NCI-H524 (cell line): ENCODE measurements around the gene MICAL3.
"Not testable (repeated sequence)": the region's sequence is repeated elsewhere in the genome, so short reads cannot be mapped to it uniquely, and the experiment has no call there.

Experiments used
- DNase-seq, 2 experiments: peaks; one replicate each; lab custom pipeline; 2025; lab: John Stamatoyannopoulos, UW

The MICAL3 gene

DNA sequence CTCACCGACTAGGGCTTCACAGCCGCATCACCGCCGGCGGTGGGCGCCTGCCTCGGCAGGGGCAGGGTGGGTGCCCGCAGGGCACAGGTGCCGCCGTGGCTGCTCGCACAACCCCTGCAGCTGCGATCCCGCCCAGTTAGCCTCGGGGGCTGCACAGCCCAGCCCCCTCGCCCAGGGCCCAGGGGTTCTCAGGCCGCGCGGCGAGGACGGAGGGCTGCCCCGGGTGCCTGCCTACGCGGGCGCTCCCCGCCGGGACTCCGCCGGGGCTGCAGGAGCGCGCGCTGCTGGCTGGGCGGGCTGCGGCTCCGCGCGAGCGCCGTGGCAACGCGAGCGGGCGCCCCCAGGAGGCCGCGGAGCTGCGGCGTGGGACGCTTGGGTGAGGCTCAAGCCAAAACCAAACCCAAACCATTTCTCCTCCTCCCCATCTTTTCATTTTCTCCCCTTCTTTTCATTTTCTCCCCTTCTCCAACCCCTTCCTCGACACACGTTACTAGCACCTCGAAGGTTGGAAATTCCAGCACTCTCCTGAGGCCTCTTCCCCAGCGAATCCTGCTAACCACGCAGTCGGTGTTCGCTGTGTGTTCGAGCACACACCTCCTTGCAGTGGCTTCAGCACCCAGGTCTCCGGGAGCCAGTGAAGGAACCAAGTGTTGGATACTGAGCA, at the start of gene MICAL3:
MICAL3 (minus strand) TSS at position 286 of the 664 bp plus-strand sequence. CDS start 117,749 bp downstream, outside the sequence.
- peak; percentile 50 to 71 for DNase-seq

GRCh38 chr22:18073927-18074326, 49.6 kb upstream of the MICAL3 start:
- not testable (repeated sequence) for DNase-seq

GRCh38 chr22:18073467-18073866, 49.1 kb upstream of the MICAL3 start:
- no peak for DNase-seq

DNA sequence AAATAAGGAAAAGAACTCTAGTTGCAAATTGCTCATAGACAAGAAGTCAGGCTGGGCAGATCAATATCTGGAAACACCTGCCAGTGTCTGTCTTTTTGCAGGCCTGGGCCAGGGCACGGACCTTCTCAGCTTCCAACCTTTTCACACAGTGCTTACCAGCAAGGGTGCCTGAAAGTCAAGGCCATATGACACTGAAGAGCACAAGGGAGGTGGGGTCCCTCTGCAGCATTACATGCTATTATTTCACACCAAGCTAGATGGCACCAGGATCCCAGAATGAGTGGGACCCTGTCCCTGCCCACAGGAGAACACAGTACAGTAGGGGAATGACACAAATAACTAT, 47.6 kb upstream of the MICAL3 start:
- DNase-seq = peak in 1 of 2 experiments; percentile 63

GRCh38 chr22:18071307-18071967, 47.1 kb upstream of the MICAL3 start:
- peak in 1 of 2 experiments; percentile 37 for DNase-seq

- no peak for DNase-seq
Measured at GRCh38 chr22:18070556-18071306, 46.4 kb upstream of the MICAL3 start.

DNA sequence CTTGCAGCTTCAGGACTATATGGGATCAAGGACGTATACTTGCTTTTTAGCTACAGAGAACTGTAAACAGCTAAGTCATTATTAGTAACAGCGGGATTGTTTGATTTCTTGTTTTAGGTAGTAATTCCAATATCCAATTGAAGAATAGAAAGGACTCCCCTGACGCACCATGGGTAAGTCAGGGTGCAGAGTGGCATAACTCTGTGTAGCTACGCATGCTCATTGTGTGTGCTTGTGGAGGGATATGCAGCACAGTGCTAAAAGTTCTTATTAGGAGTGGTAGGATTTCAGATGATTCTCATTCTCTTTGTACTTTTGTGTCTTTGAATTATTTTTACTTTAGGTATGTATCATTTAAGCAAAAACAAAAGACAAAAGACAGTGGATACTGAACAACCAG, 45.7 kb upstream of the MICAL3 start:
- no peak for DNase-seq

DNA sequence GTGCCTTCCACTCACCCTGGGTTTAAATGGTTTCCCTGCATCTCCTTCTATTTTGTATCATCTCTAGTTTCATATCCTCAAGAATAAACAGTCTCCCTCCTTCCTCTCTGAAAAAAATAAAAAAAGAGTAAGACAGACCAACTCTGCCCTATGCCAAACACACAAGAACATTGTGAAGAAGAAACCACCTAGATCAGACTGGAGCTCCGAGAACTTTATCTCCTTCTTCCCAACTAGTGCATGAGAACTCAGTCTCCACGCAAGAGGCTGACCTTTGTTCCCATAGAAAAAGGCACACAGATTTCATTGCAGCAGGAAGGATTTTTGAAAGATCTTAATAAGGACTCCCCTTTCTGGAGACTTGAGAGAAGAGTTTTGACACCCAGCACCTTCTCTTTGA, 44.7 kb upstream of the MICAL3 start:
- no peak for DNase-seq

DNA sequence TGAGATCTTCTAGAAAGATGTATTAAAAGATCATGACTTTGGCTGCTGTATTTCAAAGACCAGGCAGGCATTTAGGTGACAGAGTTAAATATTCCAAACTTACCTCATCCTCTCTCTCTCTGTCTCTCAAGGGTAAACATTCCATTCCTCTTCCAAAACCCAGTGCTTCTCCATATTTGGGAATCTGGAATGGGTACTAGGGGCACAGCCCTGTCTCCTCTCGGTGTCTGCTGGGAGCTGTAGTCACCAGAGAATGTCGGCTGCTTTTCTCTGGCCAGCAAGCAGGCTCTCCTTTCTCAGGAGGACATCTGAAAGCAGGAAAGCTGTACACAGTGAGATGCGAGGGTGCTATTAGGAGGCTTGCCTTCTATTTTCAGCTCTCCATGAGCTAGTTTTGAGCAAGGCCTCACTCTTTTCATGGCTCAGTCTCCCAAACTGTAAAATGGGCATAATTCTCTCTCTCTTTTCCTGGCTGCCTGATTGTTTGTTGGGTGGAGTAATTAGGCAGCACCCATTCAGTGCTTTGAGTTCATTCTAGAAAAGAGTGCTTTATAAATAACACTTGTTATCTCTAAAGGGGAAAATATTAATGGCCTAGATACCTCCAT, 44.1 kb upstream of the MICAL3 start:
- DNase-seq = no peak

- no peak for DNase-seq
Measured at GRCh38 chr22:18067548-18068341, 43.4 kb upstream of the MICAL3 start.

DNA sequence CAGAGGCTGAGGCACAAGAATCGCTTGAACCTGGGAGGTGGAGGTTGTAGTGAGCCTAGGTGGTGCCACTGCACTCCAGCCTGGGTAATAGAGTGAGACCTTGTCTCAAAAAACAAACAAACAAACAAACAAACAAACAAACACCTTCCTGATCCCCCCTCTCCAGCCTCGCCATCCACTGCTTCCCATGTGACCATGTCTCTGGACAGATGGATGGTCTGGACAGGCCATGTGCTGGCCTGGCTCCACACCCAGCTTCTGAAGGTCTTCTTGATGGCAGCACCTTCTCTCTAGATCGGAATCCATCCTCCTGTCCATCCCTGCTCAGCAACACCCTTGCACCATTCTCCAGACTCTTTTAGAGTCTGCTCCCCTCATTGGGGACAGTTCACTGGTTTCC, 42.8 kb upstream of the MICAL3 start:
- DNase-seq = no peak

- no peak for DNase-seq
Measured at GRCh38 chr22:18066181-18066859, 42.0 kb upstream of the MICAL3 start.

DNA sequence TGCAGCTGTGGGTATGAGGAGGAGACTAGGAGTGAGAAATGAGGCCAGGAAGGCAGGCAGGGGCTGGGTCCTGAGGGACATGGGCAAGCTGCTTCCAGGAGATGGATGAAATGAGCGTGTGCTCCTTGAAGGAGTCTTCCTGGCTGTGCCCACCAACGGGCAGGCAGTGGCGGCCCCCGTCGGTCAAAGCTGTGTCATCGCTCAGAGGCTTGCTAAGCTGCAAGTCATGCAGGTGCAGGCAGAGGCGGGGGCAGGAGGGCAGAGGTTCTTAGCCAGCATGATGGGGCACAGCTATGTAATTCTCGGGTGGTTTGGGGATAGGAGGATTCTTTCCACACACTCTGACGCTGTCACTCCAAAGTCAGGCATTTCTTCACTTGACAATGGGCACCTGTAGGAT, 40.9 kb upstream of the MICAL3 start:
- DNase-seq = peak in 1 of 2 experiments; percentile 61

- no peak for DNase-seq
Measured at GRCh38 chr22:18064636-18065035, 40.3 kb upstream of the MICAL3 start.

DNA sequence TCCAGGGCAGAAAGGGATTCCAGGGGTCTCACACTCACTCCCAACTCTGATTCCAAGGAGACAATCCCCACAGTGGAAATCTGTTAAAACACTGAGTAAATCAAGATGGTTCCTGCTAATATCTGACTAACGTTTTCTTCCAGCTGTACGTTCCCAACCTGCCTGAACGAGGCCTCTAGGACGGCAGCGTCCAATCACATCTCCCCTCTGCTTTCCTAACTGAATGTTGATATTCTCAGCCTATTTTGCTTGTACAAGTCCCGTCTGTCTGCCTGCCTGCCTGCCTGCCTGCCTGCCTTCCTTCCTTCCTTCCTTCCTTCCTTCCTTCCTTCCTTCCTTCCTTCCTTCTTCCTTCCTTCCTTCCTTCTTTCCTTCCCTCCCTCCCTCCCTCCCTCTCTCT, 39.4 kb upstream of the MICAL3 start:
- not testable (repeated sequence) for DNase-seq

- DNase-seq = no peak
Measured at GRCh38 chr22:18063306-18063705, 38.9 kb upstream of the MICAL3 start.

- no peak for DNase-seq
Measured at GRCh38 chr22:18062421-18062820, 38.1 kb upstream of the MICAL3 start.

DNA sequence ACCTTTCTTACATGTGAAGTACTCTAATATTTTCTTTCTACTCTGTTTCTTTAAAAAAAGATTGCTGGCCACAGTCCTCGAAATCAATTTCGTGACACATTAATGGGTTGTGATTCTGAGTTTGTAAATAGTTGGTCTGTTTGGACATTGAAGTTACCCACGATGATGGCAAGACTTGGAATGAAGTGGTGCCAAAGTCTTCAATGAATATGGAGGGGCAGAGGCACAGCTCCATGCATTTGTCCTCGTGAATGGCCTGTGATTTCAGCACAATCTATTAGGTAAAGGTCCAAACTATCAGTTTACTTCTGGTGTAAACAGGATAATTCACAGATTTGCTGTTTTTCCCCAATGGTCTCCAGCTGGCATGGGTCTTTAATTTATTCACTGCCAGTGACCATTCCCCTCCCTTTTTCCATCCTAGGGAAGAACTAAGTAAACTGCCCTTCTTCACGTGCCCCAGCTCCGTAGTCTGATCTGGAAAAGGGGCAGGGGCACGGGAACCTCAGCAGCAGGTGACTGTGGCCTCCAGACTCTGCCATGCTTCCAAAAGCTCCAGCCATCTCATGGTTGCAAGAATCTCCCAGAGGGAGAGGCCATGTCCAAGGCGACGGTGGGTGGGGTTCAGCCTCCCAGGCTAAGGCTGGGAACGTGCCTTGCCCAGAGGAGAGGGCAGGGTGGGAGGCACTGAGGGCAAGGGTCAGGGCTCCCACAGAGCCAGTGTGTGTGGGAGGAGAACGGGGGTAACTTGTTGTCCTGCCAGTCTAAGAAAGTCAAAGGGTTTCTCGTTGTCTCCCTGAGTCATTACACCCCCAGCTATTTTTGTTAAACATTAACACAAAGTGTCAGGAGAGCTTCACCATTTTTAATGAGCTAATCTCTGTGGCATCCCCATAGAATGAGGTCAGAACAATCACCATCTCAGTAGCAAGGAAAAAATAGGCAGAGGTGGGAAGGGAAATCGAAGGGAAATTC, 36.6 kb upstream of the MICAL3 start:
- no peak for DNase-seq

- DNase-seq = no peak
Measured at GRCh38 chr22:18059991-18060390, 35.6 kb upstream of the MICAL3 start.

GRCh38 chr22:18059473-18059872, 35.1 kb upstream of the MICAL3 start:
- no peak for DNase-seq
